H9 (cell line): ENCODE measurements around the gene CDH13. TPM values are rescaled to one million over a fixed set of nuclear protein-coding genes. Genes with fewer than 3 reads are reported as not detected.

ENCODE experiments used
- DNase-seq: peaks from one replicate; pipeline ENCODE4 v3.0.0-alpha.2; 2017
- H2AFZ ChIP-seq: one replicate; pipeline ENCODE4 v1.6.1; 2013; ENCODE audit warnings: mild to moderate bottlenecking, low read length, control low read depth, moderate library complexity
- H2AK5ac ChIP-seq: 2 replicates; pipeline ENCODE4 v1.6.1; 2013; ENCODE audit warnings: low read length, control low read depth, mixed read lengths; ENCODE audit not compliant: insufficient read length
- H2BK120ac ChIP-seq: one replicate; pipeline ENCODE4 v1.6.1; 2013; ENCODE audit warnings: low read depth, mild to moderate bottlenecking, low read length, control low read depth, inconsistent platforms; ENCODE audit not compliant: poor library complexity, severe bottlenecking
- H2BK12ac ChIP-seq: 2 replicates; pipeline ENCODE4 v1.6.1; 2013; ENCODE audit warnings: low read length, control low read depth, mixed read lengths, low read depth; ENCODE audit not compliant: insufficient read length
- H2BK15ac ChIP-seq: 2 replicates; pipeline ENCODE4 v1.6.1; 2013; ENCODE audit warnings: low read depth, low read length, control low read depth
- H2BK20ac ChIP-seq: one replicate; pipeline ENCODE4 v1.6.1; 2013; ENCODE audit warnings: low read depth, mild to moderate bottlenecking, low read length, control low read depth, inconsistent platforms; ENCODE audit not compliant: poor library complexity, severe bottlenecking
- H2BK5ac ChIP-seq: 2 replicates; pipeline ENCODE4 v1.6.1; 2013; ENCODE audit warnings: low read length, control low read depth, mixed read lengths; ENCODE audit not compliant: insufficient read length
- H3K14ac ChIP-seq: 2 replicates; pipeline ENCODE4 v1.6.1; 2013; ENCODE audit warnings: low read length, control low read depth; ENCODE audit not compliant: insufficient read depth
- H3K18ac ChIP-seq: 2 replicates; pipeline ENCODE4 v1.6.1; 2013; ENCODE audit warnings: low read depth, mild to moderate bottlenecking, mixed read lengths, low read length, control low read depth; ENCODE audit not compliant: insufficient read length
- H3K23ac ChIP-seq: 2 replicates; pipeline ENCODE4 v1.6.1; 2013; ENCODE audit warnings: low read length, control low read depth, mixed read lengths, low read depth; ENCODE audit not compliant: insufficient read length
- H3K23me2 ChIP-seq: 2 replicates; pipeline ENCODE4 v1.6.1; 2013; ENCODE audit warnings: low read depth, mild to moderate bottlenecking, mixed read lengths, low read length, control low read depth; ENCODE audit not compliant: insufficient read length, poor library complexity, severe bottlenecking
- H3K27ac ChIP-seq: 2 replicates; pipeline ENCODE4 v1.5.1; 2013; ENCODE audit warnings: low read length, control low read depth, mixed read lengths, low read depth; ENCODE audit not compliant: insufficient read length
- H3K27me3 ChIP-seq: 2 replicates; pipeline ENCODE4 v1.6.1; 2013; ENCODE audit warnings: low read length, control low read depth, inconsistent platforms; ENCODE audit not compliant: insufficient read depth
- H3K4ac ChIP-seq: 2 replicates; pipeline ENCODE4 v1.6.1; 2013; ENCODE audit warnings: low read depth, mild to moderate bottlenecking, control low read depth, inconsistent platforms, low read length, moderate library complexity
- H3K4me1 ChIP-seq: 2 replicates; pipeline ENCODE4 v1.6.1; 2013; ENCODE audit warnings: low read length, control low read depth, inconsistent platforms; ENCODE audit not compliant: insufficient read depth
- H3K4me2 ChIP-seq: 2 replicates; pipeline ENCODE4 v1.6.1; 2013; ENCODE audit warnings: low read length, control low read depth, mixed read lengths; ENCODE audit not compliant: insufficient read length, insufficient read depth
- H3K56ac ChIP-seq: 2 replicates; pipeline ENCODE4 v1.6.1; 2013; ENCODE audit warnings: low read depth, mild to moderate bottlenecking, mixed read lengths, low read length, control low read depth; ENCODE audit not compliant: insufficient read length
- H3K79me1 ChIP-seq: 2 replicates; pipeline ENCODE4 v1.6.1; 2013; ENCODE audit warnings: low read depth, mild to moderate bottlenecking, moderate library complexity, low read length, control low read depth, inconsistent platforms; ENCODE audit not compliant: insufficient read depth, poor library complexity, severe bottlenecking
- H3K79me2 ChIP-seq: 2 replicates; pipeline ENCODE4 v1.6.1; 2013; ENCODE audit warnings: low read length, control low read depth, inconsistent platforms; ENCODE audit not compliant: insufficient read depth
- H3K9ac ChIP-seq: 2 replicates; pipeline ENCODE4 v1.6.1; 2013; ENCODE audit warnings: low read length, control low read depth, mixed read lengths; ENCODE audit not compliant: insufficient read length; ENCODE audit errors: extremely low read depth
- H3K9me3 ChIP-seq: one replicate; pipeline ENCODE4 v1.6.1; 2013; ENCODE audit warnings: low read depth, low read length, inconsistent platforms; ENCODE audit not compliant: control insufficient read depth
- H3T11ph ChIP-seq: one replicate; pipeline ENCODE4 v1.6.1; 2013; ENCODE audit warnings: mild to moderate bottlenecking, low read length, control low read depth, inconsistent platforms
- H4K20me1 ChIP-seq: one replicate; pipeline ENCODE4 v1.6.1; 2013; ENCODE audit not compliant: control insufficient read depth, insufficient read length, insufficient read depth
- H4K5ac ChIP-seq: 2 replicates; pipeline ENCODE4 v1.6.1; 2013; ENCODE audit warnings: low read depth, mild to moderate bottlenecking, mixed read lengths, low read length, control low read depth; ENCODE audit not compliant: insufficient read length
- H4K8ac ChIP-seq: replicated peaks from 2 replicates; pipeline ENCODE4 v1.6.1; 2013; ENCODE audit warnings: low read length, control low read depth, mixed read lengths, low read depth; ENCODE audit not compliant: insufficient read length
- H4K91ac ChIP-seq: 2 replicates; pipeline ENCODE4 v1.6.1; 2013; ENCODE audit warnings: low read depth, mild to moderate bottlenecking, moderate library complexity, mixed read lengths, low read length, control low read depth; ENCODE audit not compliant: insufficient read length
- H3K27ac Mint-ChIP-seq, 3 experiments: 2 replicates in 2 of 3; 3 replicates in 1 of 3; pipeline ENCODE4 v1.8.0; 2020 to 2021; ENCODE audit warnings: mixed read lengths in 3 of 3, mild to moderate bottlenecking in 1 of 3, moderate library complexity in 1 of 3
- H3K27me3 Mint-ChIP-seq: 2 replicates; pipeline ENCODE4 v1.8.0; 2021; ENCODE audit warnings: low read depth, mild to moderate bottlenecking, moderate library complexity, mixed read lengths
- H3K36me3 Mint-ChIP-seq, 3 experiments: 2 replicates in 2 of 3; 3 replicates in 1 of 3; pipeline ENCODE4 v1.8.0; 2020 to 2021; ENCODE audit warnings: low read depth in 3 of 3, mixed read lengths in 3 of 3; ENCODE audit not compliant: insufficient read depth in 1 of 3
- H3K4me1 Mint-ChIP-seq, 2 experiments: 2 replicates each; pipeline ENCODE4 v1.8.0; 2020; ENCODE audit warnings: mixed read lengths in 2 of 2
- H3K4me3 Mint-ChIP-seq, 2 experiments: 2 replicates in 1 of 2; 3 replicates in 1 of 2; pipeline ENCODE4 v1.8.0; 2020 to 2021; ENCODE audit warnings: mild to moderate bottlenecking in 2 of 2, mixed read lengths in 2 of 2, moderate library complexity in 1 of 2
- H3K9me3 Mint-ChIP-seq, 2 experiments: 2 replicates in 1 of 2; 3 replicates in 1 of 2; pipeline ENCODE4 v1.8.0; 2020; ENCODE audit warnings: mild to moderate bottlenecking in 2 of 2, mixed read lengths in 2 of 2, moderate library complexity in 1 of 2
- CTCF ChIP-seq: fragments of 200-600 bp; sonication (generic); conservative IDR thresholded peaks from 3 replicates; pipeline ENCODE4 v1.8.0; 2021; ENCODE audit warnings: antibody characterized with exemption, mild to moderate bottlenecking
- WGBS: extraction: QIAGEN DNeasy Blood & Tissue Kit; methylation state at CpG from one replicate; pipeline ENCODE4 v1.1.7; 2013; ENCODE audit warnings: missing lambda C conversion rate, low lambda C conversion rate, mixed read lengths; ENCODE audit not compliant: insufficient read length; ENCODE audit errors: extremely low coverage; 5-methylcytosine and 5-hydroxymethylcytosine counted together
- total RNA-seq: library from RNA; stranded (reverse); gene quantifications from 2 replicates; pipeline ENCODE4 v1.2.1, GENCODE V29; 2021

The CDH13 gene
- total RNA-seq, 1 experiment from 2014 or later: 1.5 TPM

- no peak for TF ChIP-seq CTCF
- Mint-ChIP-seq H3K27me3 (peaks cover 2% of the 10 kb centered on the region), H3K36me3 (no peaks in the 10 kb centered on the region), H3K27ac (no peak overlapping the region), H3K4me1 (peaks cover 0 to 2% of the 10 kb centered on the region in 2 experiments; a peak in 1 of 4 replicates), H3K4me3 (no peak overlapping the region), H3K9me3 (no peaks in the 10 kb centered on the region)
- Histone ChIP-seq H2AFZ (no peak overlapping the region), H2BK12ac (no peak overlapping the region), H3K79me1 (no peaks in the 10 kb centered on the region), H4K5ac (no peak overlapping the region), H3K4me1 (no peaks in the 10 kb centered on the region), H2BK15ac (no peak overlapping the region), H4K91ac (no peak overlapping the region), H2BK20ac (no peak overlapping the region), H3K9ac (no peak overlapping the region), H3K4ac (no peak overlapping the region), H2AK5ac (no peak overlapping the region), H3K27ac (no peak overlapping the region), H3K9me3 (no peaks in the 10 kb centered on the region), H3K23ac (no peak overlapping the region), H2BK5ac (no peak overlapping the region), H3K23me2 (no peaks in the 10 kb centered on the region), H3K27me3 (no peaks in the 10 kb centered on the region), H2BK120ac (no peak overlapping the region), H3K14ac (no peak overlapping the region), H3K56ac (no peak overlapping the region), H3T11ph (no peak overlapping the region), H4K20me1 (no peaks in the 10 kb centered on the region), H3K79me2 (no peaks in the 10 kb centered on the region), H3K4me2 (no peak overlapping the region), H3K18ac (no peak overlapping the region), H4K8ac (no peak overlapping the region)
- WGBS: no CpG with 5 or more reads among the region's 7 CpGs
- DNase-seq: no peak
Measured at GRCh38 chr16:82587289-82587688, 39.5 kb upstream of the CDH13 start.
